Ishikawa (cell line): ENCODE results near the gene SBF2.

Source experiments
- CEBPB ChIP-seq: IDR thresholded peaks from 2 replicates; pipeline ENCODE4 v1.6.1; 2012
- CREB1 ChIP-seq: IDR thresholded peaks from 2 replicates; pipeline ENCODE4 v1.6.1; 2012; ENCODE audit warnings: low read depth
- EGR1 ChIP-seq: IDR thresholded peaks from 2 replicates; pipeline ENCODE4 v1.6.1; 2012
- EP300 ChIP-seq: IDR thresholded peaks from 2 replicates; pipeline ENCODE4 v1.6.1; 2012; ENCODE audit warnings: borderline replicate concordance
- FOXM1 ChIP-seq: IDR thresholded peaks from 2 replicates; pipeline ENCODE4 v1.6.1; 2012; ENCODE audit warnings: low read depth, borderline replicate concordance
- MAX ChIP-seq: IDR thresholded peaks from 2 replicates; pipeline ENCODE4 v1.6.1; 2012
- NFIC ChIP-seq: IDR thresholded peaks from 2 replicates; pipeline ENCODE4 v1.6.1; 2012
- RAD21 ChIP-seq: IDR thresholded peaks from 2 replicates; pipeline ENCODE4 v1.6.1; 2012; ENCODE audit warnings: low read depth
- REST ChIP-seq: IDR thresholded peaks from 2 replicates; pipeline ENCODE4 v1.6.1; 2012; ENCODE audit warnings: low read depth, mild to moderate bottlenecking
- TAF1 ChIP-seq: IDR thresholded peaks from 2 replicates; pipeline ENCODE4 v1.6.1; 2012; ENCODE audit warnings: low read depth, mild to moderate bottlenecking
- TCF12 ChIP-seq: IDR thresholded peaks from 2 replicates; pipeline ENCODE4 v1.6.1; 2012; ENCODE audit warnings: low read depth
- TEAD4 ChIP-seq: IDR thresholded peaks from 2 replicates; pipeline ENCODE4 v1.6.1; 2012
- YY1 ChIP-seq: IDR thresholded peaks from 2 replicates; pipeline ENCODE4 v1.6.1; 2012; ENCODE audit warnings: low read depth
- ZBTB7A ChIP-seq: IDR thresholded peaks from 2 replicates; pipeline ENCODE4 v1.6.1; 2012; ENCODE audit warnings: low read depth
- TF ChIP-seq, protein P1 (sequence below): IDR thresholded peaks from 2 replicates; pipeline ENCODE4 v1.6.1; 2012

Gene SBF2

GRCh38 chr11:10275714-10276113 is 18.3 kb downstream of the SBF2 start:
- TF ChIP-seq TEAD4 (no peak), CREB1 (no peak), YY1 (no peak), RAD21 (no peak)

DNA sequence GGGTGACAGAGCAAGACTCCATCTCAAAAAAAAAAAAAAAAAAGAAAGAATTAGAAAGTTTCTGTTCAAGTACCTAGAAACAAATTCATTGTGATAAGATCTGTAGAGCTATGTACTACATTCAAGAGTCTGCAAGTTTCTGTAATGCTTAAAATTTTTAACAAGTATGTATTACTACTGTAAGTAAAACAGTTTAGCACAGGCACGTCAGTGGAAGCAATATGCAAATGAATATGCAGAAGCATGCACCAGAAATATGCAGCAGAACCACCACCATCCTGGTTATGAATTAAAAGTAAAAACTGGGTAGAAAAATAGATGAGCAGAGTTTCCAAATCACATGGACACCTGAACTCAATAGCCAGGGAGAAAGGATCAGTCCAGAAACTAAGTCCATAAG is 19.3 kb downstream of the SBF2 start:
- TF ChIP-seq EGR1 (no peak), EP300 (no peak), CREB1 (no peak), MAX (no peak), YY1 (no peak), TAF1 (no peak), RAD21 (no peak)

DNA sequence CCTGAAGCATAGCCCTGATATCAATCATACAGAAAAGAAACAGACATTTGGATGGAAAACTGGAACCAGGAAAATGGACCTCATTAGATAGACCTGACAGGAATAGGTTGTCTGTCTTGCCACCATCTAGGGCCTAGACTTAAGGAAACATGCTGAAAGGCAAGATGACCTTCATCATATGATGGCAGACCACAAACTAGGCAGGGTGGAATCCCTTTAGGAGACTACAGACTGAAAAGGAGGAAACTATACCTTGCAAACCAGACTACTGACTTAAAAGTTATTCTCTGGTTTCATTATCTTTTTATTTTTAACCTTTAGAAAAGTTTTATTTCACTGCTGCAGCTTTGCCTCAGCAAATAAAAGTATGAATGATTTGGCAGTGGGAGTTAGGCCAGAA is 20.3 kb downstream of the SBF2 start:
- TF ChIP-seq, protein P1, sequence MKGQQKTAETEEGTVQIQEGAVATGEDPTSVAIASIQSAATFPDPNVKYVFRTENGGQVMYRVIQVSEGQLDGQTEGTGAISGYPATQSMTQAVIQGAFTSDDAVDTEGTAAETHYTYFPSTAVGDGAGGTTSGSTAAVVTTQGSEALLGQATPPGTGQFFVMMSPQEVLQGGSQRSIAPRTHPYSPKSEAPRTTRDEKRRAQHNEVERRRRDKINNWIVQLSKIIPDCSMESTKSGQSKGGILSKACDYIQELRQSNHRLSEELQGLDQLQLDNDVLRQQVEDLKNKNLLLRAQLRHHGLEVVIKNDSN: no peak
- TF ChIP-seq YY1 (no peak), NFIC (no peak), MAX (no peak), CEBPB (no peak), ZBTB7A (no peak), REST (no peak)

GRCh38 chr11:10272132-10272531 is 21.9 kb downstream of the SBF2 start:
- TF ChIP-seq CEBPB (no peak), RAD21 (no peak)

GRCh38 chr11:10268746-10269488 is 25.1 kb downstream of the SBF2 start:
- TF ChIP-seq EP300: no peak
- no peak for TF ChIP-seq ZBTB7A
- TF ChIP-seq TEAD4: no peak
- no peak for TF ChIP-seq RAD21
- TF ChIP-seq TCF12: no peak
- TF ChIP-seq CEBPB: no peak
- TF ChIP-seq FOXM1: no peak
- TF ChIP-seq EGR1: no peak
- TF ChIP-seq TAF1: no peak
- no peak for TF ChIP-seq YY1
- TF ChIP-seq NFIC: no peak
- TF ChIP-seq CREB1: no peak
- TF ChIP-seq REST: no peak
- no peak for TF ChIP-seq MAX
- TF ChIP-seq, protein P1: no peak

- TF ChIP-seq NFIC (no peak), RAD21 (no peak), EGR1 (no peak), ZBTB7A (no peak), FOXM1 (no peak), TAF1 (no peak), YY1 (no peak), CEBPB (no peak)
Measured at GRCh38 chr11:10267821-10268220, 26.2 kb downstream of the SBF2 start.

DNA sequence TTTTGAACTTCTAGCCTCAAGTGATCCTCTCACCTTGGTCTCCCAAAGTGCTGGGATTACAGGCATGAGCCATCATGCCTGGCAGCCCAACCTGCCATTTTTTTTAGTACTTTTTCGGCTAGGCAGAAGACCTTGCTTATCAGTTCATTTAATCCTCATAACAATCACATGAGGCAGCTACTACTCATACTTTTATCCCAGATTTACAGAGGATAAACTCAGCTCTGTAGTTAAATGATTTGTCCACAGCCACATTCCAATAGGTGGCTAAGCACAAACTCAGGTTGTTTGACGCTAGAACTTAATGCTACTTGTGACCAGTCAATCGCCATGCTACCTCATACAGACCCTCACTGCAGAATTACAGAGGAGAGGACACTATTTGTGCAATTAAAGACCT is 28.1 kb downstream of the SBF2 start:
- no peak for TF ChIP-seq TEAD4
- no peak for TF ChIP-seq RAD21
- no peak for TF ChIP-seq EGR1
- TF ChIP-seq FOXM1: no peak
- no peak for TF ChIP-seq TAF1
- TF ChIP-seq EP300: no peak
- TF ChIP-seq ZBTB7A: no peak
- TF ChIP-seq CEBPB: no peak
- no peak for TF ChIP-seq CREB1
- TF ChIP-seq MAX: no peak
- no peak for TF ChIP-seq TCF12
- TF ChIP-seq, protein P1: no peak
- no peak for TF ChIP-seq YY1
- TF ChIP-seq NFIC: no peak
- no peak for TF ChIP-seq REST
